IPS-18a (cell line): ENCODE measurements around the gene ARNT2.

Experiments used
- H3K27ac ChIP-seq: one replicate; pipeline ENCODE4 v1.5.1; 2013; ENCODE audit warnings: low read length
- H3K27me3 ChIP-seq: one replicate; pipeline ENCODE4 v1.6.1; 2013; ENCODE audit warnings: mild to moderate bottlenecking, low read length; ENCODE audit not compliant: control insufficient read depth, insufficient read depth
- H3K36me3 ChIP-seq: one replicate; pipeline ENCODE4 v1.6.1; 2013; ENCODE audit warnings: low read depth, low read length; ENCODE audit not compliant: control insufficient read depth
- H3K4me1 ChIP-seq: one replicate; pipeline ENCODE4 v1.6.1; 2013; ENCODE audit warnings: low read depth, low read length; ENCODE audit not compliant: control insufficient read depth
- H3K4me3 ChIP-seq: one replicate; pipeline ENCODE4 v1.5.1; 2013; ENCODE audit warnings: low read length
- H3K9ac ChIP-seq: one replicate; pipeline ENCODE4 v1.6.1; 2013; ENCODE audit warnings: mild to moderate bottlenecking, low read length, moderate library complexity
- H3K9me3 ChIP-seq: one replicate; pipeline ENCODE4 v1.6.1; 2013; ENCODE audit warnings: low read depth, low read length; ENCODE audit not compliant: control insufficient read depth

ARNT2 gene

GRCh38 chr15:80530737-80531365 is 126.7 kb downstream of the ARNT2 start:
- Histone ChIP-seq H3K36me3 (no peaks in the 10 kb centered on the region), H3K9me3 (peaks cover 15% of the 10 kb centered on the region), H3K4me3 (no peak overlapping the region), H3K4me1 (no peaks in the 10 kb centered on the region), H3K9ac (no peak overlapping the region), H3K27me3 (no peaks in the 10 kb centered on the region), H3K27ac (no peak overlapping the region)

DNA sequence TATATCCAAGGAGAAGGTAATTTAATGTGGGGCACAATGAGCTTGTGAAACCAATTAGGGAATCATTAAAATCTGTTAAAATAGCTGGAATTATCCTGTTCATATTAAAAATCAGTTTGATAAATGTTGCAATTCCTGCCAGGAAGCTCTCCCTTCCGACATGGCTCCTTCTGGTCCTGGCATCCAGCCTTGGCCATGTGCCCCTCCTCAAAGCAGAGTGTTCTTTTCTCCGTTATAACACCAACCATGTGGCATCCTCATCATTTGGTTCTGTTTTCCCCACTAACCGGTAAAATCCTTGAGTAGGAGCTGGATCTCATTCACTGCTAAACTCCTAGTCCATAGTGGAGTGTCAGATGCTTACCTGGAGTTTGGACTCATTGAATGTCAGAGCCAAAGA is 127.2 kb downstream of the ARNT2 start:
- Histone ChIP-seq H3K4me3 (no peak overlapping the region), H3K36me3 (no peaks in the 10 kb centered on the region), H3K27ac (no peak overlapping the region), H3K27me3 (no peaks in the 10 kb centered on the region), H3K9ac (no peak overlapping the region), H3K9me3 (peaks cover 15% of the 10 kb centered on the region), H3K4me1 (peaks cover 2% of the 10 kb centered on the region)

GRCh38 chr15:80531796-80532195 is 127.6 kb downstream of the ARNT2 start:
- H3K9ac ChIP-seq: no peak overlapping the region
- H3K4me1 ChIP-seq: peaks cover 4% of the 10 kb centered on the region
- no peak overlapping the region for H3K27ac ChIP-seq
- H3K4me3 ChIP-seq: no peak overlapping the region
- H3K9me3 ChIP-seq: peaks cover 15% of the 10 kb centered on the region
- no peaks in the 10 kb centered on the region for H3K36me3 ChIP-seq
- H3K27me3 ChIP-seq: no peaks in the 10 kb centered on the region

DNA sequence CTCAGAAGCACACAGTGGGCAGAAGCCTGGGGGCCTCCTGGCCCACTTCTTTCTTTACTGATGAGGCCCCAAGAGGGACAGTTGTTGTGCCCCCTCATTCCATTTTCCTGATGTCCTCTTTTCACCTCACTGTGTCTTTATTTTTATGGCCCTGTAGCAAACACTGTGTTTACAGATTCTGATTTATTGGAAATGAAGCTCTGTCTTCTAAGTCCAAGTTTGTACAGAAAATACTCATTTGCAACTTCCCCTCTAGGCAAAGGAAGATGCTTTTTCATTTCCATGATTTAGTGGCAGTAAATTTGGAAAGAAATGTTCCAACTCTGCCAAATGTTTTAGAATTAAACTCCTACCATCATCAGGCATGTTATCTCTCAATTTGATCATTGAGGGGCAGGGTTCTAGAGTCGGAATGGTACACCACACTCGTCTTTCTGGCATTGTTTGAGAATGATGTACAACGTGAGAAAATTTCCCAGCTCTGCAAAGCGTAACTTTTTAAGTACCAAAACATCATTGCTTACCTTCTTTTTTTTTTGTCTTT is 129.7 kb downstream of the ARNT2 start:
- Histone ChIP-seq H3K4me1 (peaks cover 4% of the 10 kb centered on the region), H3K9me3 (peaks cover 15% of the 10 kb centered on the region), H3K27ac (no peak overlapping the region), H3K36me3 (no peaks in the 10 kb centered on the region), H3K27me3 (no peaks in the 10 kb centered on the region), H3K9ac (no peak overlapping the region), H3K4me3 (no peak overlapping the region)

GRCh38 chr15:80536231-80536630 is 132.0 kb downstream of the ARNT2 start:
- Histone ChIP-seq H3K9ac (no peak overlapping the region), H3K27ac (no peak overlapping the region), H3K4me1 (peaks cover 4% of the 10 kb centered on the region), H3K27me3 (no peaks in the 10 kb centered on the region), H3K4me3 (no peak overlapping the region), H3K9me3 (peaks cover 15% of the 10 kb centered on the region), H3K36me3 (no peaks in the 10 kb centered on the region)

- Histone ChIP-seq H3K4me1 (peaks cover 4% of the 10 kb centered on the region), H3K27me3 (no peaks in the 10 kb centered on the region), H3K4me3 (no peak overlapping the region), H3K27ac (no peak overlapping the region), H3K36me3 (no peaks in the 10 kb centered on the region), H3K9me3 (peaks cover 15% of the 10 kb centered on the region), H3K9ac (no peak overlapping the region)
Measured at GRCh38 chr15:80536716-80537115, 132.5 kb downstream of the ARNT2 start.

GRCh38 chr15:80545078-80545477 is 140.9 kb downstream of the ARNT2 start:
- H3K27me3 ChIP-seq: no peaks in the 10 kb centered on the region
- no peaks in the 10 kb centered on the region for H3K36me3 ChIP-seq
- no peak overlapping the region for H3K4me3 ChIP-seq
- H3K4me1 ChIP-seq: no peaks in the 10 kb centered on the region
- H3K27ac ChIP-seq: no peak overlapping the region
- no peak overlapping the region for H3K9ac ChIP-seq
- H3K9me3 ChIP-seq: no peaks in the 10 kb centered on the region

- H3K36me3 ChIP-seq: no peaks in the 10 kb centered on the region
- H3K9ac ChIP-seq: no peak overlapping the region
- no peak overlapping the region for H3K4me3 ChIP-seq
- no peaks in the 10 kb centered on the region for H3K9me3 ChIP-seq
- no peaks in the 10 kb centered on the region for H3K4me1 ChIP-seq
- H3K27me3 ChIP-seq: no peaks in the 10 kb centered on the region
- H3K27ac ChIP-seq: no peak overlapping the region
Measured at GRCh38 chr15:80547264-80547663, 143.1 kb downstream of the ARNT2 start.

GRCh38 chr15:80549191-80549590 is 145.0 kb downstream of the ARNT2 start:
- Histone ChIP-seq H3K27me3 (no peaks in the 10 kb centered on the region), H3K36me3 (no peaks in the 10 kb centered on the region), H3K9me3 (no peaks in the 10 kb centered on the region), H3K27ac (no peak overlapping the region), H3K4me3 (no peak overlapping the region), H3K4me1 (no peaks in the 10 kb centered on the region), H3K9ac (no peak overlapping the region)

- H3K27me3 ChIP-seq: no peaks in the 10 kb centered on the region
- H3K4me3 ChIP-seq: no peak overlapping the region
- H3K4me1 ChIP-seq: no peaks in the 10 kb centered on the region
- no peaks in the 10 kb centered on the region for H3K9me3 ChIP-seq
- no peak overlapping the region for H3K9ac ChIP-seq
- no peak overlapping the region for H3K27ac ChIP-seq
- no peaks in the 10 kb centered on the region for H3K36me3 ChIP-seq
Measured at GRCh38 chr15:80549654-80550053, 145.5 kb downstream of the ARNT2 start.

DNA sequence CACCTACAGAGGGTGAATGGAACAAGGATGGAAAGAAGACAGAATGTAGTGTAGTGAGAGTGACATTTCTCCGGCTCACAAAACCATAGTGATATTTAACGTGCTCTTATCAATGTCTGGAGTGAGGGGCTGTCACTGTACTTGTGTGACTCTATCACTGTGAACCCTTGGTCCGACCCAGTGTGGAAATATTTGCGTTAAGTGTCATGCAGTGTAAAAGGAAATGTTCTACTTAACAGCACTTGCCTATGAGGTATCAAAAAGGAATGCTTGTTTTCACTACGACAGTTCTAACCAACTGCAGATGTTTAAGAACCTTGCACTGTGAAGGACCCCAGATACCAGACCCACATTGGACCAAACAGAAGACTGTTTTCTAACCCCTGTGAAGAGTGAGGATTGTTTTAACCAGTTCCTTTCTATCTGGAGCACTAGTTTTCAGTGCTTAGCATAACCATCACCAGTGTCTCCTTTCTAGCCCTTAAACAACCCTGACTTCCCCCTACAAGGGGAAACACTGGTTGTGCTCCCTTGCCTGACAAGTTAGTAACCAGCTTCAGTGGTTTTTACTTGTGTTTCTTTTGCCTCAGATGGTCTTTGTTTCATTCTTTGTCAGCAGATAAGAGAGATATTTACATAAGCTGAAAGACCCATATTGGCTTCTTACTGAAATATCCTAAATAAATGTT is 146.2 kb downstream of the ARNT2 start:
- no peaks in the 10 kb centered on the region for H3K9me3 ChIP-seq
- H3K4me3 ChIP-seq: no peak overlapping the region
- H3K36me3 ChIP-seq: no peaks in the 10 kb centered on the region
- no peaks in the 10 kb centered on the region for H3K4me1 ChIP-seq
- no peak overlapping the region for H3K9ac ChIP-seq
- H3K27me3 ChIP-seq: no peaks in the 10 kb centered on the region
- H3K27ac ChIP-seq: no peak overlapping the region

DNA sequence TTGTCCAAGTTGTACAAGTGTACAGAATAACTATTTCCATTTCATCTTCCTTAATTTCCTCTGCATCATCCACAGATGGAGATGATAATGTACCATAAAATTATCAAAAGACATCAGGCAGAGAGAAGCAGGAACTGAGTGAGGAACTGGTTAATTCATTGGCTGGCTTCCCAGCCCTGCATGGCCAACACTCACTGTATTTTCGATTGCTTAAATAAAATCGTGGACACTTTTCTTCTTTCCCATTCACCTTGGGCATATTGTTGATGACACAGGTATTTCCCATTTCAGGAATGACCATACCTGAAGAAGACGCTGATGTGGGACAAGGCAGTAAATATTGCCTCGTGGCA is 146.7 kb downstream of the ARNT2 start:
- Histone ChIP-seq H3K4me3 (no peak overlapping the region), H3K4me1 (no peaks in the 10 kb centered on the region), H3K27ac (no peak overlapping the region), H3K27me3 (no peaks in the 10 kb centered on the region), H3K9ac (no peak overlapping the region), H3K9me3 (no peaks in the 10 kb centered on the region), H3K36me3 (no peaks in the 10 kb centered on the region)
